Epidermal melanocyte (primary cell): Measurements from ENCODE around the gene RTP5.
A peak's percentile ranks its signal among the peaks of the same experiment; 100 is the strongest.
"Not testable (repeated sequence)": the region's sequence is repeated elsewhere in the genome, so short reads cannot be mapped to it uniquely, and the experiment has no call there.

Source experiments
- DNase-seq: peaks from one replicate; pipeline ENCODE4 v3.0.0; 2011; ENCODE audit warnings: low spot score; ENCODE audit not compliant: insufficient read length

The RTP5 gene

DNA sequence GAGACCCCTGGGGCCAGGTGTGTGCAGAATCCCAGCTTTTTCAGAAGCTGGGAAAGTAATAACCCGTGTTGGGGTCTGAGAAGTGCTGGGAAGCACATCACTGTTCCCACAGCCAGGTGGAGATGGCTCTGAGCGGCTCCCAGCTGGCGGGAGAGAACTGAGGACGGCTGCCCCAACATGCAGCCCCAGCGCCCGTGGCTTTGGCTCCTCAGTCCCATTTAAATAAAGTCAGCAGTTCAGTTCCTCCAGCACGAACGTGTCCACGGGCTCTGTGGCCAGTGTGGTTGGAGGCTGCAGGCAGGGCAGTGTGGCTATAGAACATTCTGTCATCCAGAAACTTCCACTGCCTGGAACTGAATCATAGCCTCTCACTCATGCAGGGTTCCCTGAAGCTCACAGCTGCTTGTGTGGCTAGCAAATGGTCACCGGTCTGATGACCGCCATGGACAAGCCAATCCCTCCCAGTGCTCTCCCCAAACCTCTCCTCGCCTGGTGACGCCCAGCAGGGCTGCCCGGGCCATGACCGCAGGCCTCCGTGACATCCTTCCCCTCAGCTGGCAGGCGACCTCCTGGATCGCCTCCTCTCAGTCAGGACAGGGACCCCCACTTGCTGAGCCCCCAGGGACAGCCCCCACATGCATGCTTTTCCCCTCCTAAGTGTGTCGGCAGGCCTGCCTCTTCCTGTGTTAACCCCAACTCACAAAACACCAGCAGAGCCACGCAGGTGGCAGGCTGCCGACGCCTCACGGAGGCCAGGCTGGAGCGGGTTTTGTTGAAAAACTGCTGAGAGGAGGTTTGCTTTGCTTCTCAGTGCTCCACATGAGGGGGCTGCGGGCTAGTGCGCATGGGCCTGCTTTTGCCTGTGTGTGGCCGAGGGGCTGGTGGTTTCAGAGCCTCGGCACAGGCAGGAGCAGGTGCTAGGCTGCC is 1.3 kb downstream of the RTP5 start:
- DNase-seq, result no peak

DNA sequence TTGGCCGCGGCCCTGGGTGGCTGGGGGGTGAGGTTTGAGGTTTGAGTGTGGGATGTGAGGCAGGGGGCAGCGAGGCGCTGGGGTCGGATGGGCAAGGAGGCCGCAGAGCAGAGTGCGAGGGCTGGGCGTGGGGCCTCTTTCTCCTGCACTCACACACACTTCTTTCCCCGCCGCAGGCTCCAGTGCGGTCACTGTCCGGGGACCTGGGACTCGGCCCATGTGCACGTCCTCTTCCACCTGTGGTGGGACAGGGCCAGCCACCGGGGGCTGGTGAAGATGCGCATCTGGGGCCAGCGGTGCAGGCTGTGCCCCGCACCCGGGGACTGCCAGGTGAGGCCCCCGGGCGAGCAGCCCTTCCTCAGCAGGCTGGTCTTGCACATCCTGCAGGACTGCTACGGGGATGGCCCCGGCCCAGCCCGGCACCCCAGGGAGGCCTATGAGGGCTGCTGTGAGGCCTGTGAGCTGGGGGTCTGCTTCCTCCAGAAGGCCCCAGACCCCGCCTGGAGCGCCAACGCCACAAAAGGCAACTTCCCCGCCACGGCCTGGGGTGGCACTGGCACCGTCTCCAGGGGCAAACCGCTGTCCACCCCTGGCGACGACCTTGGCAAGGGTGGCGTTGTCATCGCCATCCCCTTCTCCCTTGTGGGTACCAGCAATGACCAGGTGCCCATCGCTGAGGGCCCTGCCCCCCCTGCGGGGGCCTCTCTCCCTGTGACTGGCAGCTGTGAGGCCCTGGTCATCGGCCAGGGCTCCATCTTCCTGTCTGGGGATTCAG is 2.2 kb downstream of the RTP5 start:
- no peak for DNase-seq

DNA sequence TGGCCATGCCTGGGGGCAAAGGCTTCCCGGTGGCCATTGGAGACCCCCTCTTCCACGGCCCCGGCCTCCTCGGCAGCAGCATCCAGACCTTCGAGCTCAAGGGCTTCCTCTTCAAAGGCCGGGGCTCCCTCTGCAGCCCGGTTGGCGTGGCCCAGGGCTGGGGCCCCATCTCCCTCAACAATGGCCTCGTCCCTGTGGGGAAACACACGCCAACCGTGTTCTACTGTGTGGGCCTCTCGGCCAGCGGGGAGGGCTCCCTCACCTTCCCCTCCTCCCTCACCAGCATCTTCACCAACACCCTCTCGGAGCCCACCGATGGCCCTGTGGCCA is 2.7 kb downstream of the RTP5 start:
- no peak for DNase-seq

DNA sequence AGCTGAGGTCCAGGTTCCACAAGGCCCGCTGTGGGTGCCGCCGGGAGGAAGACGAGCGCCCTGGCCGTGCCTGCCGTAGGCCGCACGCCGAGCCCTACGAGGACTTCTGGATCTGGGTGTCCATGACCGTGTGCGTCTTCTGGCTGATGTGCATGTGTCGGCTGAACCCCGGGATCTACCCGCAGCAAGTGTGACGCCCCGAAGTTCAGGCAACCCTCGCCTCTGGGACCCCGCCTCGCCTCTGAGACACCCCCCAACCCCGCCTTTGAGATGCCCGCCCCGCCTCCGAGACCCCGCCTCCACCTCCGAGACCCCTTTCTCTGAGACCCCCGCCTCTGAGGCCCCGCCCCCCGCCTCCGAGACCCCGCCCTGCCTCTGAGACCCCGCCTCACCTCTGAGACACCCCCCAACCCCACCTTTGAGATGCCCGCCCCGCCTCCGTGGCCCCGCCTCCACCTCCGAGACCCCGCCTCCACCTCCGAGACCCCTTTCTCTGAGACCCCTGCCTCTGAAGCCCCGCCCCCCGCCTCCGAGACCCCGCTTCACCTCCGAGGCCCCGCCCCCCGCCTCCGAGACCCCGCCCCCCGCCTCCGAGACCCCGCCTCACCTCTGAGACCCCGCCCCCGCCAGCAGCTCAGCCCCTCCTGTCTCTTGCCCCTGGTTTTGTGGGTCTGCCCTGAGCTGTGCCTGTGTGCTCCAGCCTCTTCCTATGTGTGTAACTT is 3.7 kb downstream of the RTP5 start:
- no peak for DNase-seq

DNA sequence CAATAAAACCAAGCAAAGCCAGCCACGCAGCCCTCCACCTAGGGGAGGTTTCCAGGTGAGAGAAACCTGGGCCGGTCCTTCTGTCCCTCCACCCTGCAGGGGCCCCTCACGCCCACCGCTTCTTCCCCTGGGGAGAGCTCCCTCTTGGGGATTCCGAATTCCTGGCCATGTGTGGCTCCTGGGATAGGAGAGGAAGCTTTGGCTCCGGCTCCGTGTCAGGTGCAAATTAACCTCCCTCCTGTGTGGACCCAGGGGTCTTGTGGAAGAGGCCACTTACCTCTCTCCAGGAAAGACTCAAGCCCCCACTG is 4.2 kb downstream of the RTP5 start:
- no peak for DNase-seq

DNA sequence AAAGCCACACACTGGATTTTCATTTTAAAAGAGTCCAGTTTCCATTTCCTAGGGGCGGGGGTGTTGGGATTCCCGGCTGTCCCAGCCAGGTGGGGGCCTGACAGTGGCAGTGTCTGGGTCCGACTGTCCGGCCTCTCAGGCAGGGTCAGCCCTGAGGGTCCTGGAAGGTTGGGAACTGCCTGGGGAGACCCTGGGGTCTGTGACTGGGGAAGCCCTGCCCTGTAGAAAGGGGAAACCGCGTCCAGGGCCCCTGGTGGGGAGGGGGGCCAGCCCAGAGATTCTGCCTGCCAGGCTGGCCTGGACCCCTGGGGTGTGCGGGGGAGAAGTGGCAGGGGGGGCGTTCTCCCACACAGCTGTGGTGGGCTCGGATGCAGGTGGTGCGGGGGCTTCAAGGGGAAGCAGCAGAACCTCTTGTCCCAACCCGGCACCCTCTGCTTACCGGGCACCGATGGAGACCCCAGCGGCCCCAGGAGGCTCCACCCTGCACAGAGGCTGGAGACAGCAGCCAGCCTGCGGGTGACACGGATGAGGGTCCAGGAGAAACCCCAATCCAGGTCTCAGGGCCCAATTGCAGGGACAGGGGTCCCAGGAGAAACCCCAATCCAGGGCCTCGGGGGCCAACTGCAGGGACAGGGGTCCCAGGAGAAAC is 4.9 kb downstream of the RTP5 start:
- DNase-seq, result no peak

DNA sequence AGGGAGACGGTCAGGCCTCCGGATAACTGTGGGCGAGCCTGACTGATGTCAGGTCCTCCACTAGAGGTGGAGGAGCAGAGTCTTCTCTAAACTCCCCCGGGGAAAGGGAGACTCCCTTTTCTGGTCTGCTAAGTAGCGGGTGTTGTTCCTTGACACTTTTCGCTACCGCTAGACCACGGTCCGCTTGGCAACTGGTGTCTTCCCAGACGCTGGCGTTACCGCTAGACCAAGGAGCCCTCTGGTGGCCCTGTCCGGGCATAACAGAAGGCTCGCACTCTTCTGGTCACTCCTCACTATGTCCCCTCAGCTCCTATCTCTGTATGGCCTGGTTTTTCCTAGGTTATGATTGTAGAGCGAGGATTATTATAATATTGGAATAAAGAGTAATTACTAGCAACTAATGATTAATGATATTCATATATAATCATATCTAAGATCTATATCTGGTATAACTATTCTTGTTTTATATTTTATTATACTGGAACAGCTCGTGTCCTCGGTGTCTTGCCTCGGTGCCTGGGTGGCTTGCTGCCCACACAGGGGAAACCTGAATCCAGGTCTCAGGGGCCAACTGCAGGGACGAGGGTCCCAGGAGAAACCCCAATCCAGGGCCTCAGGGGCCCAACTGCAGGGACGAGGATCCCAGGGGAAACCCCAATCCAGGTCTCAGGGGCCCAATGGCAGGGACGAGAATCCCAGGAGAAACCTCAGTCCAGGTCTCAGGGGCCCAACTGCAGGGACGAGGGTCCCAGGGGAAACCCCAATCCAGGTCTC is 6.4 kb downstream of the RTP5 start:
- not testable (repeated sequence) for DNase-seq

DNA sequence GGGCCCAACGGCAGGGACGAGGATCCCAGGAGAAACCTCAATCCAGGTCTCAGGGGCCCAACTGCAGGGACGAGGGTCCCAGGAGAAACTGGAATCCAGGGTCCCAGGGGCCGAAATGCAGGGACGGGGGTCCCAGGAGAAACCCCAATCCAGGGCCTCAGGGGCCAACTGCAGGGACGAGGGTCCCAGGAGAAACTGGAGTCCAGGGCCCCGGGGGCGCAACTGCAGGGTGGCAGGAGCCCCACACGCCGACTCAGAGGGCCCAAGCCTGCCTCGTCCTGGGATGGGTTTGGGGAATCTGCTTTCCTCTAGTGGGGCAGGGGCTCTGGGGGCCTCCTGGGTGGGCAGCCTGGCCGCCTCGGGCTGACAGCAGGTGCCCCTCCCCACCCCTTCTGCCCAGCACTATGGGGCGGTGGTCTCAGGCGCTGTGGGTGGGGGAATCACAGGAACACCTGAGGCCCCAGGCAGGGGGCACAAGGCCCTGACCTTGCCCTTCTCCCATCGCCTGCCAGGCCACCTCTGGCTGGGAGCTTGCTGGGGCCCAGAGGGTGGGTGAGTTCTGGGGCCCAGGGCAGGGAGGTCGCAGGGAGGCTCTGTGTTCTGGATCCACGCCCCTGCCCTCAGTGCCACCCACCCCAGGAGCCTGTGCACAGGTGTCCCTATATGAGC is 7.1 kb downstream of the RTP5 start:
- no peak for DNase-seq

DNA sequence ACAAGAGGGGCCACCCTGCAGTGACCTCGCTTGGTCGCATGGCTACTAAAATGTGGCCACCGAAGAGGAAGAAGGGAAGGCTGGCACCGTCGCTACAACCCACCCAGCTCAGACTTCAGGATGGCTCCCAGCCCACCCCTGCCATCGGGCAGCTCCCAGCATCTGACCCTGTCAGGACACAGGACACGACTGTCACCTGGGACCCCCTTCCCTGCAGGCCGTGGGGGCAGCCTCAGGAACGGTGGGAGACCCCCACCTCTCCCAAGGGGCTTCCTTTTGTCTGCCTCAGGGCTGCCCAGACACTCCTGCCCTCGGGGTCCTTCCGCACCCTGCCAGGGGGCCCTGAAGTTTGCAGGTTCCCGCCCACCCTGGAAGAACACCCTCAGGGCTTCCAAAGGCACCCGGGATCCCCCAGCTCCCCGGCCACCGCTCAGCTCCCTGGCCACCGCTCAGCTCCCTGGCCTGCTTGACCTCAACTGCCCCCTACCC is 7.7 kb downstream of the RTP5 start:
- DNase-seq, result no peak

DNA sequence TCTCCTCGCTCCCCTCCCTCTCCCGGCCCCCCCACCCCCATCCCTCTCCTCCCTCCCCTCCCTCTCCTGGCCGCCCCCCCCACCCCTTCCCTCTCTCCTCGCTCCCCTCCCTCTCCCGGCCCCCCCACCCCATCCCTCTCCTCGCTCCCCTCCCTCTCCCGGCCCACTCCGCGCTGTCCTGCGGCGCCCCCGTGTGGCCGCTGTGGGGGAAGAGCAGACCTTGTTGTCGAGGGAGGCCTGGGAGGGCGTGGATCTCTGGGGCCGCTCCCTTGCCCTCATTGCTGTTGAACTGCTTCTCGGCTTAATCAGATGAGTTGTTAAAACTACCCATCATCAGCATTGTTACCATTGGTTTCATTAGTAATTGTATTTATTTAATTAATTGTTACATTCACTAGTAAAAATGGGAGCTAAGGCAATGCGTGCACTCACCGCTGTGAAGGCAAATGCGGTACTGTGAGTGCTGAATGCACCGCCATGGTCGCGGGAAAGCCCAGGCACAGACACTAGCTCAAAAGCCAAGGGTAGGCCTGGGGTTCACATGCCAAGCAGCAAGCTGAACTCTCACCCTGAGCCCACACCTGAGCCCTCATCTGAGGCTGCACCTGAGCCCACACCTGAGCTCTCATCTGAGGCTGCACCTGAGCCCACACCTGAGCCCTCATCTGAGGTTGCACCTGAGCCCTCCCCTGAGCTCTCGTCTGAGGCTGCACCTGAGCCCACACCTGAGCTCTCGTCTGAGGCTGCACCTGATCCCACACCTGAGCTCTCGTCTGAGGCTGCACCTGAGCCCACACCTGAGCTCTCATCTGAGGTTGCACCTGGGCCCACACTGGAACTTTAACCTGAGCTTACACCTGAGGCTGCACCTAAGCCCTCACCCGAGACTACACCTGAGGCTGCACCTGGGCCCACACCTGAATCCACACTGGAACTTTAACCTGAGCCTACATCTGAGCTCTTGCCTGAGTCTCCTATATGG is 8.8 kb downstream of the RTP5 start:
- peak; percentile 81 for DNase-seq

DNA sequence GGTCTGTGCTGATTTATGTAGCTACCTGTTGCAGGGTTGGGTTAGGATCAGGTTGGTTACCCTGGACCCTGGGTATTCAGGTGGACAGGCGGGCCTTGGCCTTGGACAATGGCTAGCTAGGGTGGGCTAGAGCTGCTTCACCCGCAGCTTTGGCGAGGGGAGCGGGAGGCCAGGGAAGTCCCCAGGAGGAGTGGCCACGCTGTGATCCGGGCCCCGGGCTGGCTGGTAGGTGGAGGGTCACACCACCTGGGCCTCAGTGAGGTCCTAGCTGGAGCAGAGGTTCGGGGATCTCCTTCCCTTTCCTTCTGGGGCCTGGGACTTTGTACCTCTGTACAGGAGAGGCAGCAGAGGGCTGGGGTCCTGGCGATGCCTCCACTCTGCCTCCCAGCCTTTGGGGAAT is 9.8 kb downstream of the RTP5 start:
- DNase-seq, result no peak

DNA sequence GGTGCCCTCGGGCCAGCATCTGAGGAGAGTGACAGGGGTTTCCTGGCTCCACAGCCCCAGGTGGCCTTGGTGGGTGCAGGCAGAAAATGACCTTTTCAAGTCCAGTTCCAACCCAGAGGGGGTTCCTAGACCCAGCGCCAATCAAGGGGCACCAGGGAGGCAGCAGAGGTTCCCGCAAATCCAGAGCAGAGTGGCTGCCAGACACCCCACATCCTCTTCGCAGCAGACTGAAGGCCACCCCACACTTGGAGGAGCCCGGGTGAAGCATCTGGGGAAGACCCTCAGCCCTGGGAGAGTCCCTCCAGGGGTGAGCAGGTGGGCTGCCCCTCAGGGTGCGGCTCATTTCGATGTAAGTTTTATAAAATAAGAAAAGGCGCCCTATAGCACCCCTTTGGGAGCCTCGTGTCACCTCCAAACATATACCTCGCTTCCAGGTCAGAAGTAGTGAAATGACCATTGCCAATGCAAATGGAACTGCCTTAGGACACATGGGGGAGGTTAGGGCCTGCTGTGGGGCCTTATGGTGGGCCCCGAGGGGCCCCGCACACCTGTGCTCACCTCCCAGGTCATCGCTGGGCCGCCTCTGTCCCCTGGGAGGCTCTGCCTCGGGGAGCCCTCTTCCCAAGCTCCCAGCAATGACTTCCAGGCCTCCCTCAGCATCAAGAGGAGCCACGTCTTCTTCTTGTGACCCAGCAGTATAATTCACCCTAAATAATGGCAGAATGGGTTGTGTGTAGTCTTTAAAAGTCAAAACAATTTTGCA is 11.0 kb downstream of the RTP5 start:
- no peak for DNase-seq

DNA sequence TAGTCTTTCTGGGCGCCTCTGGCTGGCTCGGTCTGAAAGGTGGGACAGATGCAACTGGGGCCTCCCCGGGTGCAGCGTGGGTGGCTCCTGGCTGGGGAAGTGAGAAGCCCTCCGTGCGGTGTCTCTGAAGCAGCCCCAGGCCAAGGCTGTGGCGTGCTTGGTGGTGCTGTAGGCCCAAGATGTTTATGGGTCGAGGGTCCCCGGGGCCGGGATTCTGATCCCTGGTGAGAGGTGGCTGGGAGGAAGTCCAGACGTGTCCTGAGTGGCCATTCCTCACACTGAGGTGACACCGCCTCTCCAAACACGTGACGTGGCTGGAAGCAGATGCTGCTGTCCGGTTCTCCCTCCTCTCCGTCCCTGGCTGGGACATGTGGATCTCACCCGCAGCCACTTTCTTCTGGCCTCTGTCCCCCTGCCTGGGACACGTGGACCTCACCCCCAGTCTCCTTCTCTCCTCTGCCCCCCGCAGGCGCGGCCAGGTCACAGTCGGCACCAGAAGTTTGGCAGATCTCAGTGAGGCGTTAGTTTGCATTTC is 12.6 kb downstream of the RTP5 start:
- no peak for DNase-seq

DNA sequence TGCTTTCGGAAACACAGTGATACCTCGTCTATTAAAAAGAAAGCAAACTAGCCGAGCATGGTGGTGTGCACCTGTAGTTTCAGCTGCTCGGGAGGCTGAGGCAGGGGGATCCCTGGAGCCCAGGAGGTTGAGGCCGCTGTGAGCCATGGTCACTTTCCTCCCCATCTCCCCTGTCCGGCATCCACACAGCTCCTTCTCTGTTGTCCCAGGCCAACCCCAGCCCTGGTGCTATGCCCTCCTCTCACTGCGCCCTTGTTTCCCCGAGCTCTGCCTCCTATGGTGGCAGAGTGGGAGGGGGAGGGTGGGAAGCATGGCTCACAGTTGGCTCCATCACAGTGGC is 15.4 kb downstream of the RTP5 start:
- DNase-seq, result no peak

DNA sequence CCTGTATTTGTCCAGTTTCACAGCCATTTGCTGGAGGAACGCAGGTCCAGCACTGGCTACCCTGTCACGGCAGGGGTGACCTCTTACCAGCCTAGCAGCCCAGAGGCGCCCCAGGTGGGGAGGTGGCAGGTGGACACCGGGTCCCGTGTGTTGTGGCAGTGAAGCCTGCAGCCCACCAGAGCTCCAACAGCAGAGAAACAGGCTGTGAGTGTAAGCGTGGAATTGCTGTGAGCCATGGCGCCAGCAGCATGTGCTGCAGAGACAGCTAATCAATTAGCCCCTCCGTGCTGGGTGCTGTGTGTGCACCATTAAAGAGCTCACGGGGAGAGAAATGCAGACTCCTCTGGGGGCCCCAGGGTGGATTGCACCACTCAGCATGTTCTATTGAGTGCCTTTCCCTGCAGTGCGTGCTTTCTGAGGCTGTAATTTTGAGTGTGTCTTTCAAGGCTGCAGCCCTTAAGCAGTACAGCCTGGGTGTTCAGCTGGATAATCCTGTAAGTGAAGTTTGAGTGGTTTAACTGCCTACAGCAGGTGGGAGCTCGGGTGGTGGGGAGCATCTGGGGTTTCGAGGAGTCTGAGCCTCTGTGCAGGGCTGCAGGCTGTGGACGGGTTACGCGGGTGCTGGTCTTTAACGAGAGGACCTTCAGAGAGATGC is 15.9 kb downstream of the RTP5 start:
- DNase-seq, result no peak

DNA sequence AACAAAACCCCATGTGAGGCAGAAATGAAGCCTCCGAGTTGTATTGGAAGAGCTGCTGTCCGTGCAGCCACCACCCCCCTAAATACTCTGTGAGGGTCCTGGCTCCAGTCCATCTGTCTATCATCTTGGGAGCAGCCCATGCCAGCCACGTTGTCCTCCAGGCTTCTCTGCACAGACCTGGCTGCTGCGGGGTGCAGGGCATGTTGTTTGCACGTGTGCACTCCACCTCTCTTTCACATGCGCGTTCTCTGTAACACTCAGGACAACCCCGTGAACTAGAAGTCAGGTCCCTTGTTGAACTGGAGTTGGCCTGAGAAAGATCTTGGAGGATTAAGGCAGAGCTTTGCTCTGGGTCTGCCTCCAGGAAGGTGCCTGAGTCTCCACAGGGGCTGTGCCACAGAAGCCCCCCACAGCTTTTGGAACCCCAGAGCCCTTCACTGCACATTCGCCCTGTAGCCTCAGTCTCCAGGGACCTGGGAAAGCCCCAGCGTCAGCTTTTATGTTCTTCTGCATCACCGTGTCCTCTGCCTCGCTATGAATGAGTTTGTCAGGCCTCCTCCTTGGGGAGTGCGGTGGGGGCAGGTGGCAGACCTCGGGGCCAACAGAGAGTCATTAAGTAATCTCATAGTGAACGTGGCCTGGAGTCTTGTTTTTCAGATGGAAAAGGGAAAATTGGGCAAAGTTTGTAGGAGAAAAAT is 16.6 kb downstream of the RTP5 start:
- no peak for DNase-seq

DNA sequence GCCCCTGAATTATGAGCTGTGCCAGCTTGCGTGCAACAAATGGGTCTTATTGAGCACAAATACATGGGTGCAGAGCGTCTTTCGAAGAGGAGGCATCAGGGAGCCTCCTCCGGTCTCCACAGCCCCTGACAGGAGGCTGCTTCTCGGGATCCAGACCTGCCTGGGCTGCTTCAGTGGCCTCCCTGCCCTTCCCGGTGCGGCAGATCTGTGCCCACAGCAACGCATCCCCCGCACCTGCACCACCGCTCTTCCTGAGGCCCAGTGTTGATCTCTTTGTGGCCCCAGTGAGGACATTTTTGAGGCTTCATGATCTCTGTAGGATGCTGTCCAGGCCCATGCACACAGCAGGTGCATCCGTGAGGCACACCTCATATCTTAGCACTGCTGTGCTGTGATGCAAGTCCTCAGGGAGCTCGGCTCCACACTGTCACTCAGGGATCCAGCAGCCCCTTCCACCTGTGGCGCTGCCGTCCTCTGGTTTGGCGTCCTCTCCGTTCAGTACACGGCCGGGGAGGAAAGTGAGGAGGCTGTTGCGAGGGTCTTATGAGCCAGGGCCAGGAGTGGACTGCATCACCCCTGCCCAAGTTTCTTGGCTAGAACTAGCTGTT is 17.4 kb downstream of the RTP5 start:
- no peak for DNase-seq
